Liver (tissue), 9 donors: ENCODE measurements around the gene FSD1L. TPM values are rescaled to one million over a fixed set of nuclear protein-coding genes. Genes with fewer than 3 reads are reported as not detected.
A peak's percentile ranks its signal among the peaks of the same experiment; 100 is the strongest.

Source experiments
- DNase-seq: peaks from one replicate; pipeline ENCODE4 v3.0.0-alpha.2; 2017; ENCODE audit warnings: low spot score
- H3K27ac ChIP-seq, 2 donors: one replicate each; pipeline ENCODE4 v1.7.0; 2013; ENCODE audit warnings: inconsistent platforms in 2 of 2, low read length in 2 of 2, control low read depth in 1 of 2, low read depth in 1 of 2, mild to moderate bottlenecking in 1 of 2
- H3K27me3 ChIP-seq, 4 donors: one replicate each; pipeline versions ENCODE4 v1.6.1 to v1.7.0; 2013; ENCODE audit warnings: low read length in 3 of 4, inconsistent platforms in 1 of 4, mild to moderate bottlenecking in 1 of 4, moderate library complexity in 1 of 4; ENCODE audit not compliant: control insufficient read depth in 4 of 4, insufficient read depth in 4 of 4
- H3K36me3 ChIP-seq, 4 donors: one replicate each; pipeline versions ENCODE4 v1.6.1 to v1.7.0; 2013; ENCODE audit warnings: low read length in 3 of 4, mild to moderate bottlenecking in 3 of 4, low read depth in 1 of 4, moderate library complexity in 1 of 4; ENCODE audit not compliant: control insufficient read depth in 4 of 4, insufficient read depth in 3 of 4
- H3K4me1 ChIP-seq, 4 donors: one replicate each; pipeline versions ENCODE4 v1.6.1 to v1.7.0; 2013; ENCODE audit warnings: low read length in 3 of 4, mild to moderate bottlenecking in 3 of 4, moderate library complexity in 1 of 4; ENCODE audit not compliant: control insufficient read depth in 4 of 4, insufficient read depth in 4 of 4
- H3K4me3 ChIP-seq, 3 donors: one replicate each; pipeline versions ENCODE4 v1.6.1 to v1.7.0; 2013; ENCODE audit warnings: low read length in 3 of 3, control low read depth in 1 of 3, low read depth in 1 of 3, mild to moderate bottlenecking in 1 of 3
- H3K9ac ChIP-seq, 2 donors: one replicate each; pipeline ENCODE4 v1.7.0; 2013; ENCODE audit warnings: low read length in 2 of 2, mild to moderate bottlenecking in 2 of 2, moderate library complexity in 2 of 2, control low read depth in 1 of 2, low read depth in 1 of 2
- H3K9me3 ChIP-seq, 4 donors: one replicate each; pipeline versions ENCODE4 v1.6.1 to v1.7.0; 2013; ENCODE audit warnings: low read length in 3 of 4; ENCODE audit not compliant: control insufficient read depth in 4 of 4
- EGR1 ChIP-seq, 2 donors: IDR thresholded peaks; 2 replicates each; pipeline ENCODE4 v1.6.1; 2016 to 2018; ENCODE audit warnings: antibody characterized with exemption in 2 of 2, low read depth in 2 of 2
- FOXA1 ChIP-seq: IDR thresholded peaks from 2 replicates; pipeline ENCODE4 v1.6.1; 2016; ENCODE audit warnings: antibody characterized with exemption
- FOXA2 ChIP-seq: IDR thresholded peaks from 2 replicates; pipeline ENCODE4 v1.6.1; 2016; ENCODE audit warnings: antibody characterized with exemption
- HNF4A ChIP-seq, 2 donors: conservative IDR thresholded peaks; 2 replicates each; pipeline ENCODE4 v1.6.1; 2016; ENCODE audit warnings: antibody characterized with exemption in 2 of 2, mild to moderate bottlenecking in 2 of 2
- JUND ChIP-seq, 2 donors: IDR thresholded peaks; 2 replicates each; pipeline ENCODE4 v1.6.1; 2016; ENCODE audit warnings: antibody characterized with exemption in 2 of 2
- NR2F2 ChIP-seq: IDR thresholded peaks from 2 replicates; pipeline ENCODE4 v1.6.1; 2016; ENCODE audit warnings: antibody characterized with exemption
- RAD21 ChIP-seq, 2 donors: IDR thresholded peaks; 2 replicates each; pipeline ENCODE4 v1.6.1; 2016; ENCODE audit warnings: antibody characterized with exemption in 2 of 2, mild to moderate bottlenecking in 2 of 2
- RXRA ChIP-seq, 2 donors: IDR thresholded peaks; 2 replicates each; pipeline ENCODE4 v1.6.1; 2017 to 2018; ENCODE audit warnings: antibody characterized with exemption in 2 of 2, mild to moderate bottlenecking in 1 of 2
- SP1 ChIP-seq: IDR thresholded peaks from 2 replicates; pipeline ENCODE4 v1.6.1; 2018; ENCODE audit warnings: antibody characterized with exemption, mild to moderate bottlenecking
- TAF1 ChIP-seq: conservative IDR thresholded peaks from 2 replicates; pipeline ENCODE4 v1.6.1; 2016; ENCODE audit warnings: antibody characterized with exemption, mild to moderate bottlenecking
- YY1 ChIP-seq: IDR thresholded peaks from 2 replicates; pipeline ENCODE4 v1.6.1; 2016; ENCODE audit warnings: antibody characterized with exemption, mild to moderate bottlenecking
- WGBS: extraction: QIAGEN DNeasy Blood & Tissue Kit; methylation state at CpG from one replicate; pipeline ENCODE4 v1.1.7; 2013; 5-methylcytosine and 5-hydroxymethylcytosine counted together
- polyA plus RNA-seq, 2 donors: library from polyadenylated mRNA; stranded (reverse) in 1 of 2; unstranded in 1 of 2; fragments of 200-250 nt in 1 of 2; fragments of >200 nt in 1 of 2; fragmentation: Nextera tagmentation in 1 of 2; extraction: Ambion mirVana in 1 of 2; gene quantifications; one replicate each; pipeline versions ENCODE4 v1.2.1 to v1.2.3, GENCODE V29; 2013 to 2015
- total RNA-seq, 2 donors: library from RNA; depleted of rRNA; stranded (reverse); fragments of >200 nt; gene quantifications; one replicate each; pipeline ENCODE4 v1.2.3, GENCODE V29; 2014
- TF ChIP-seq, protein P1 (sequence below): IDR thresholded peaks from 2 replicates; pipeline ENCODE4 v1.6.1; 2016; ENCODE audit warnings: antibody characterized with exemption, mild to moderate bottlenecking
- TF ChIP-seq, protein P2 (sequence below): IDR thresholded peaks from 2 replicates; pipeline ENCODE4 v1.6.1; 2016; ENCODE audit warnings: antibody characterized with exemption
- TF ChIP-seq, protein P3 (sequence below): IDR thresholded peaks from 2 replicates; pipeline ENCODE4 v1.6.1; 2016; ENCODE audit warnings: antibody characterized with exemption
- TF ChIP-seq, protein P4 (sequence below): IDR thresholded peaks from 2 replicates; pipeline ENCODE4 v1.6.1; 2016; ENCODE audit warnings: antibody characterized with exemption
- donor health status: healthy.
- donor health status: healthy.
- donor health status: healthy.
- donor health status: healthy.
- donor health status: healthy.

The FSD1L gene
- total and polyA plus RNA-seq, 4 donors = 0.38 to 3.6 (median 1.9) TPM

DNA sequence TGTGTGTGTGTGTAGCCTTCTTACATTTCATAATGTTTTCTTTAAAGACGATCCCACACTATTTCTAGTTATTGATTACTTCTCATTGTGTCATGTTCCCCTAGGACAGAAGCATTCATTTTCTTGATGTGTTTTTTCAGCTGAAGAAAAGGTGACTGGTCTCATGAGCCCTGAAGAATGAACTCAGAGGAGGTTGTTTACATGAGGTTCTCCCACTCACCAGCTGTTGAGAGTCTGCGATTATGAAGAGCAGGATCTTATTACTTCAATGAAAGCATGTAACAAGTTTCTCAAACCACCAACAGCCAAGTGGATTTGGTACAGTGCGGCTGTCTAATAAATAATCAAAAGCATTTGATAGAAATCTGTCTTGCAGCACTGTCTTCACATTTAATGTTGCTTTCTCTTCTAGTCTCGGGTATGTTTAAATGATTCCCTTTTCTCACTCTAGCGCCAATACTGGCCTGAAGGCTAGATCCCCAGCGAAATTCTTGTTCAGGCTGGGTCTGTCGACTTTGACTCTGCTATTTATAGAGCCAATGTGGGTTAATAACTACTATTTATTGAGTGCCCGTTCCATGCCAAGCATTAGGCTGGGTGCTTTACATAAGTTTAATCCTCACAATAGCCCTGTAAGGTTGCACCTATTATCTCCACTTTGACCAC is 9.6 kb upstream of the FSD1L start:
- no peak for DNase-seq
- Histone ChIP-seq H3K27me3 (no peaks in the 10 kb centered on the region), H3K4me1 (peaks cover 1 to 37% (median 16%) of the 10 kb centered on the region in 4 donors), H3K4me3 (peak overlapping the region in 1 of 3 donors; percentile 4), H3K36me3 (no peaks in the 10 kb centered on the region), H3K9me3 (no peaks in the 10 kb centered on the region), H3K27ac (peak overlapping the region; percentile 17 to 63), H3K9ac (peak overlapping the region in 1 of 2 donors; percentile 34)
- WGBS = 41% methylated on average over 8 of the region's 8 CpGs
- TF ChIP-seq SP1 (peak; percentile 39), RAD21 (IDR thresholded peaks at IDR 0.05) (no peak), RXRA (IDR thresholded peaks at IDR 0.05) (peak in 1 of 2 donors; percentile 11), HNF4A (conservative IDR thresholded peaks at IDR 0.05) (peak; percentile 46 to 63)
- TF ChIP-seq, protein P1, sequence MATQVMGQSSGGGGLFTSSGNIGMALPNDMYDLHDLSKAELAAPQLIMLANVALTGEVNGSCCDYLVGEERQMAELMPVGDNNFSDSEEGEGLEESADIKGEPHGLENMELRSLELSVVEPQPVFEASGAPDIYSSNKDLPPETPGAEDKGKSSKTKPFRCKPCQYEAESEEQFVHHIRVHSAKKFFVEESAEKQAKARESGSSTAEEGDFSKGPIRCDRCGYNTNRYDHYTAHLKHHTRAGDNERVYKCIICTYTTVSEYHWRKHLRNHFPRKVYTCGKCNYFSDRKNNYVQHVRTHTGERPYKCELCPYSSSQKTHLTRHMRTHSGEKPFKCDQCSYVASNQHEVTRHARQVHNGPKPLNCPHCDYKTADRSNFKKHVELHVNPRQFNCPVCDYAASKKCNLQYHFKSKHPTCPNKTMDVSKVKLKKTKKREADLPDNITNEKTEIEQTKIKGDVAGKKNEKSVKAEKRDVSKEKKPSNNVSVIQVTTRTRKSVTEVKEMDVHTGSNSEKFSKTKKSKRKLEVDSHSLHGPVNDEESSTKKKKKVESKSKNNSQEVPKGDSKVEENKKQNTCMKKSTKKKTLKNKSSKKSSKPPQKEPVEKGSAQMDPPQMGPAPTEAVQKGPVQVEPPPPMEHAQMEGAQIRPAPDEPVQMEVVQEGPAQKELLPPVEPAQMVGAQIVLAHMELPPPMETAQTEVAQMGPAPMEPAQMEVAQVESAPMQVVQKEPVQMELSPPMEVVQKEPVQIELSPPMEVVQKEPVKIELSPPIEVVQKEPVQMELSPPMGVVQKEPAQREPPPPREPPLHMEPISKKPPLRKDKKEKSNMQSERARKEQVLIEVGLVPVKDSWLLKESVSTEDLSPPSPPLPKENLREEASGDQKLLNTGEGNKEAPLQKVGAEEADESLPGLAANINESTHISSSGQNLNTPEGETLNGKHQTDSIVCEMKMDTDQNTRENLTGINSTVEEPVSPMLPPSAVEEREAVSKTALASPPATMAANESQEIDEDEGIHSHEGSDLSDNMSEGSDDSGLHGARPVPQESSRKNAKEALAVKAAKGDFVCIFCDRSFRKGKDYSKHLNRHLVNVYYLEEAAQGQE = no peak

DNA sequence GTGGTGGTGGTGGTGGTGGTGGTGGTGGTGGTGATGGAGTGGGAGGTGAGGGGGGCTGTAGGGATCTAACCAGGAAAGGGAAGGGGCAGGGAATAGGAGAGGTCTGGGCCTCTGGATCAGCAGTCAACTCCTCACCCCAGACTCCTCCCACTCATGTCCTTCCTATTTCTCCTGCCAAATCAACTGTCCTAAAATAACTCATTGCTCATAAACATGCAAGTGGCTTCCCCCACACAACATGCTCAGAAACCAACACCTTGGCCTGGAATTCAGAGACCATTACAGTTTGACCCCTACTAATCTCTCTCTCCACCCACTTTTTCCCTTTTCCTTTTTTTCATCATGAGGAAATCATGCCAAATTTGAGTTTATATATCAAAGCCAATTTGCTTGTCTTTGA is 8.4 kb upstream of the FSD1L start:
- Histone ChIP-seq H3K4me1 (peaks cover 1 to 30% (median 11%) of the 10 kb centered on the region in 4 donors), H3K4me3 (no peak overlapping the region), H3K36me3 (no peaks in the 10 kb centered on the region), H3K9ac (no peak overlapping the region), H3K27ac (no peak overlapping the region), H3K27me3 (no peaks in the 10 kb centered on the region), H3K9me3 (no peaks in the 10 kb centered on the region)
- TF ChIP-seq RXRA (IDR thresholded peaks at IDR 0.05) = peak in 1 of 2 donors; percentile 5
- TF ChIP-seq TAF1 = no peak
- DNase-seq = no peak

DNA sequence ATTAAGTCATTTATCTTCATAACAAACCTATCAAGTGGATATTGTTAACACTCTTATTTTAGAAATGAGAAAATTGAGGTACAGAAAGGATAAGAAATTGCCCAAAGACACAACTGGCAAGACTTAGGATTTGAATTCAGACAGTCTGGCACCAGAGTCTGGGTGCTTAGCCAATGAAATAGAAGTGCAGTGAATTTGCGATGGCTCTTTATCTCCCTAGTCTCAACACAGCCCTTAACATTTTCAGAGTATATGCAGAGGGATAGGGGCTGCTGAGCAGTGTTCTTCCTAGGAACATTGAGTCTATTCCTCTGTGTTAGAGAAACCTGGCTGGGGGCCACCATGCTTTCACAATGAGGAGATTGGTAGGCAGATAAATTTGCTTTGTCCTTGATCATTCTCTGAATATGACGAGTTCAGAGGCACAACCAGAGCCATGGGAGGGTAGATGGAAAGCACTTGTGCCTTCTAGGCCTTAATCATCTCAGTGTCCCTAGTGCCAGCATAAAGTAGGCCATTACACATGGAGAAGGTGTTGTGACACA is 6.1 kb upstream of the FSD1L start:
- Histone ChIP-seq H3K36me3 (no peaks in the 10 kb centered on the region), H3K4me3 (no peak overlapping the region), H3K27ac (no peak overlapping the region), H3K4me1 (peaks cover 1 to 27% (median 10%) of the 10 kb centered on the region in 4 donors), H3K27me3 (no peaks in the 10 kb centered on the region), H3K9me3 (no peaks in the 10 kb centered on the region), H3K9ac (no peak overlapping the region)
- no peak for TF ChIP-seq HNF4A (conservative IDR thresholded peaks at IDR 0.05)
- TF ChIP-seq, protein P2, sequence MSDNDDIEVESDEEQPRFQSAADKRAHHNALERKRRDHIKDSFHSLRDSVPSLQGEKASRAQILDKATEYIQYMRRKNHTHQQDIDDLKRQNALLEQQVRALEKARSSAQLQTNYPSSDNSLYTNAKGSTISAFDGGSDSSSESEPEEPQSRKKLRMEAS = no peak
- no peak for TF ChIP-seq JUND (IDR thresholded peaks at IDR 0.05)
- no peak for TF ChIP-seq NR2F2
- TF ChIP-seq, protein P1 = no peak
- TF ChIP-seq EGR1 (IDR thresholded peaks at IDR 0.05; ENCODE audit: low read depth in 2 of 2) = no peak
- no peak for TF ChIP-seq RXRA (IDR thresholded peaks at IDR 0.05)
- TF ChIP-seq TAF1 = no peak
- TF ChIP-seq, protein P3, sequence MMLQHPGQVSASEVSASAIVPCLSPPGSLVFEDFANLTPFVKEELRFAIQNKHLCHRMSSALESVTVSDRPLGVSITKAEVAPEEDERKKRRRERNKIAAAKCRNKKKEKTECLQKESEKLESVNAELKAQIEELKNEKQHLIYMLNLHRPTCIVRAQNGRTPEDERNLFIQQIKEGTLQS = no peak
- no peak for TF ChIP-seq SP1
- TF ChIP-seq FOXA1 = no peak
- TF ChIP-seq, protein P4, sequence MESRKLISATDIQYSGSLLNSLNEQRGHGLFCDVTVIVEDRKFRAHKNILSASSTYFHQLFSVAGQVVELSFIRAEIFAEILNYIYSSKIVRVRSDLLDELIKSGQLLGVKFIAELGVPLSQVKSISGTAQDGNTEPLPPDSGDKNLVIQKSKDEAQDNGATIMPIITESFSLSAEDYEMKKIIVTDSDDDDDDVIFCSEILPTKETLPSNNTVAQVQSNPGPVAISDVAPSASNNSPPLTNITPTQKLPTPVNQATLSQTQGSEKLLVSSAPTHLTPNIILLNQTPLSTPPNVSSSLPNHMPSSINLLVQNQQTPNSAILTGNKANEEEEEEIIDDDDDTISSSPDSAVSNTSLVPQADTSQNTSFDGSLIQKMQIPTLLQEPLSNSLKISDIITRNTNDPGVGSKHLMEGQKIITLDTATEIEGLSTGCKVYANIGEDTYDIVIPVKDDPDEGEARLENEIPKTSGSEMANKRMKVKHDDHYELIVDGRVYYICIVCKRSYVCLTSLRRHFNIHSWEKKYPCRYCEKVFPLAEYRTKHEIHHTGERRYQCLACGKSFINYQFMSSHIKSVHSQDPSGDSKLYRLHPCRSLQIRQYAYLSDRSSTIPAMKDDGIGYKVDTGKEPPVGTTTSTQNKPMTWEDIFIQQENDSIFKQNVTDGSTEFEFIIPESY = no peak
- no peak for TF ChIP-seq FOXA2
- TF ChIP-seq YY1 = no peak
- WGBS = 47% methylated on average over 2 of the region's 2 CpGs
- DNase-seq = no peak
